Measurements from ENCODE around the gene ZFYVE28. TPM values are rescaled to one million over a fixed set of nuclear protein-coding genes. Genes with fewer than 3 reads are reported as not detected.

ZFYVE28 gene
- polyA plus RNA-seq, 4 donors: 2.3 to 3.1 (median 2.7) TPM

- DNase-seq (ENCODE audit: low read depth in 4 of 4, low spot score in 2 of 4): no peak
These were observed 82.7 kb downstream of the ZFYVE28 start for GRCh38 chr4:2335729-2336101.

- no peak for DNase-seq (ENCODE audit: low read depth in 4 of 4, low spot score in 2 of 4)
These were observed 83.4 kb downstream of the ZFYVE28 start for GRCh38 chr4:2334826-2335728.

- DNase-seq (ENCODE audit: low read depth in 4 of 4, low spot score in 2 of 4): no peak
These were observed 84.4 kb downstream of the ZFYVE28 start for GRCh38 chr4:2333916-2334644.

DNA sequence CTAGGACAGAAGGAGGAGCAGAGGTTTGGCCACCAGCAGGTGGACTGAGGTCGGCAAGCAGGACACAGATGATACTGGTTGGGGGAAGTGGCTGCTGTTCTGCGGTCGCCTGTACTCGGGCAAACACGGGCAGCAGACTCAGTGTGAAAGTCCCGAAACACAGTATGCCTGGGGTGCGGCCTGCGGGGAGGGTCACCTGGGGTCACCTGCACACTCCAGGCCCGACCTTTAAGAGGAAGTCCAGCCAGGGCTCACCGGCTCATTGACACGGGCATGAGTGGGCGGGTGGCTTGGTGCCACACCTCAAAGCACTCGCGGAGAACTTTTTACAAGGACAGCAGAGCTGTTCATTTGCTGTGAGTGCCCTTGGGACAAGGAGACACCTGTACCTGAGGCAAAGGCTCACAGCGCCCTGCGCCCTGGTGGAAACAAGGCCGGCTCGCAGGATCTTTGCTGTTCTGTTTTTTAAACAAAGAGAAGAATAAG is 85.0 kb downstream of the ZFYVE28 start:
- no peak for DNase-seq (ENCODE audit: low read depth in 4 of 4, low spot score in 2 of 4)

GRCh38 chr4:2332976-2333319 is 85.5 kb downstream of the ZFYVE28 start:
- DNase-seq (ENCODE audit: low read depth in 4 of 4, low spot score in 2 of 4): no peak

GRCh38 chr4:2332201-2332975 is 86.1 kb downstream of the ZFYVE28 start:
- DNase-seq (ENCODE audit: low read depth in 4 of 4, low spot score in 2 of 4): no peak

GRCh38 chr4:2331519-2332200 is 86.8 kb downstream of the ZFYVE28 start:
- DNase-seq (ENCODE audit: low read depth in 4 of 4, low spot score in 2 of 4): no peak

GRCh38 chr4:2331043-2331420 is 87.4 kb downstream of the ZFYVE28 start:
- no peak for DNase-seq (ENCODE audit: low read depth in 4 of 4, low spot score in 2 of 4)

DNA sequence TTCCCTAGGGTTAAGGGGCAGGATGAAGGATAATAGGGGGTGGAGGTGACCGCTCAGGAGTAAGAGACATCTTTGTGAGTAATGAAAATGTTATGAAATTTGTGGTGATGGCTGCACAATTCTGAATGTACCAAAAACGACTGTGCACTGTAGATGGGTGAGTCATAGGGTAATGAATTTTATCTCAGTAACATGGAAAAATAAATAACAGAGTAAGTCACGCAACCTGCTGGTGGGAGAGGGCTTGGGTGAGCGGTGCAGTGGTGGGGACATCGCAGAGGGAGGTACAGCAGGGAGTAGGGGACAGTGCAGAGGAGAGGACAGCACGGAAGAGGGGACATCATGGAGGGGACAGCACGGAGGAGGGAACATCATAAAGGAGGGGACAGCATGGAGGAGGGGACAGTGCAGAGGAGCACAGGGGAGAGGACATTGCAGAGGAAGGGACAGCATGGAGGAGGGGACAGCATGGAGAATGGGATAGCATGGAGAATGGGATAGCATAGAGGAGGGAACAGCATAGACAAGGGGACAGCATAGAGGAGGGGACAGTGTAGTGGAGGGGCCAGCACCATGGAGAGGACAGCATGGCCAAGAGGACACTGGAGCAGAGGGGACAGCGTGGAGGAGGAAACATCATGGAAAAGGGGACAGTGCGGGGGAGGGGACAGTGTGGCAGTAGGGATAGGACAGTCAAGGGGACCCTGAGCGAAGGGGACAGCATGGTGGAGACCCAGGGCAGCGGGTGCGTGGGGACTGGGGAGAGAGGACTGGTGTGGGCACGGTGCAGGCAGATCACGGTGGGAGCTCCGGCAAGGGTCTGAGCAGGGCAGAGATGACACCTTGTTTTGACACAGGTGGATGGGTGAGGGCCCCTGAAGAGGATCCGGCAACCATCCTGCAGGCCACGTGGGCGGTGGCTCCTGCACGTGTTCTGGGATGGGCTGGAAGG is 88.1 kb downstream of the ZFYVE28 start:
- no peak for DNase-seq (ENCODE audit: low read depth in 4 of 4, low spot score in 2 of 4)

DNA sequence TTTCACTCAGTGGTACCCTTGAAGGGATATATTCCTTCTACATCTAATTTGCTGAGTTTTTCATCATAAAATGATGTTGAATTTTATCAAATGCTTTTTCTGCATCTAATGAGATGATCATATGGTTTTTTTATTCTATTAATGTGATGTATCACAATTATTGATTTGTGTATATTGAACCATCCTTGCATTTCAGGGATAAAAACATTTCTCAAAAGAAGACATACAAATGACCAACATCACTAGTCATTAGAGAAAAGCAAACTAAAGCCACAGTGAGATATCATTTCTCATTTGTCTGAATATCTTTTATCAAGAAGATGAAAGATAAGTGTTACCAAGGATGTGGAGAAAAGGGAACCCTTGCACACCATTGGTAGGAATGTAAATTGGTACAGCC is 90.9 kb downstream of the ZFYVE28 start:
- DNase-seq (ENCODE audit: low read depth in 4 of 4, low spot score in 2 of 4): no peak

GRCh38 chr4:2324891-2325290 is 93.6 kb downstream of the ZFYVE28 start:
- no peak for DNase-seq (ENCODE audit: low read depth in 4 of 4, low spot score in 2 of 4)

DNA sequence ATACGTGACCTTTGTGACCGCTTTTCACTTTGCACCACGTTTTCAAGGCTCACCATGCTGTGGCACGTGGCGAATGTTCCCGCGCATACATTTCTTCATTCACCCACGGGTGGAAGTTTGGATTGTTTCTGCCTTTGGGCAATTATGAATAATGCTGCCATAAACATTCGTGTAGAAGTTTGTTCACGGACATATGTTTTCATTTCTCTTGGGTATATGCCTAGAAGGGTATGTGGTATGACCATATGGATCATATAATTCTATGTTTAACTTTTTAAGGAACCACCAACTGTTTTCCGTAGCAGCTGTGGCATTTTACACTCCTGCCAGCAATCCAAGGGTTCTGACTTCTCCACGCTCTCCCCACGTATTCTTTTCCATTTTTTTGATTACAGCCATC is 95.6 kb downstream of the ZFYVE28 start:
- DNase-seq (ENCODE audit: low read depth in 4 of 4, low spot score in 2 of 4): no peak

DNA sequence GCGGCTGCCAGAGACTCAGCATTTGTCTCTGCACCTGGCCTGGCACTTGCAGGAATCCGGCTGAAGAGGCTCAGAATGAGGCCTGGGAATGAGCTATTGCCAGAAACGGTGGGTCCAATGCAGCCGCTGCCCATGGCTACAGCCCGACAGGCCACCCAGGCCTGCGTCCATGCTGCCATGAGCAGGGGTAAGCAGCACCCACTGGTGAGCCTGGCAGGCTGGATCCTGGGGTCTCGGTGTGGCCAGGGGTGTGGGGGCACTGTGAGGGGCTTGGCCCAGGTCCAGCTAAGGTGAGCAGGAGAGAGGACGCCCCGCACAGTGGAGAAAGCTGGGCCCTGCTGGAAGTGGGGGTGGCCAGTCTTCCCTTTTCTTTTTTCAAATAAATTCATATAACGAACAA is 96.2 kb downstream of the ZFYVE28 start:
- DNase-seq (ENCODE audit: low read depth in 4 of 4, low spot score in 2 of 4): no peak

- no peak for DNase-seq (ENCODE audit: low read depth in 4 of 4, low spot score in 2 of 4)
These were observed 96.9 kb downstream of the ZFYVE28 start for GRCh38 chr4:2321279-2322196.

- no peak for DNase-seq (ENCODE audit: low read depth in 4 of 4, low spot score in 2 of 4)
These were observed 97.7 kb downstream of the ZFYVE28 start for GRCh38 chr4:2320746-2321145.

- DNase-seq (ENCODE audit: low read depth in 4 of 4, low spot score in 2 of 4): no peak
These were observed 98.3 kb downstream of the ZFYVE28 start for GRCh38 chr4:2320152-2320551.

DNA sequence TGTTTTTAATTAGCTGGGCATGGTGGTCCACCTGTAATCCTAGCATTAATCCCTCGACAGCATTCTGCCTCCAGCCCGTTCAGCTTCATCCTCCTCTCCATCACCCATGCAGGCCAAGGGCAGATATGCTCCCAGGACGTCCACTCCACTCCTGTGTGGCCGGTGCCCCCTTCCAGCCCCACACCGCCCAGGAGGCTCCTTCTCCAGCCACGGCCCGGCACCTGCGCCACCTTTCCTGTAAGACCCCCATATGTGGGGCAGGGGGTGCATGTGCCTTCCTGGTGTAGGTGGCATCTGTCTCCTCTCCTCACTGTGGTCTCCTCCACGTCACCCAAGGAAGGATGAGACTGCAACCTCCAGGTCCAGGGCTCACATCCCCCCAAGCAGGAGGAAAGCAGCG is 99.6 kb downstream of the ZFYVE28 start:
- no peak for DNase-seq (ENCODE audit: low read depth in 4 of 4, low spot score in 2 of 4)

GRCh38 chr4:2318476-2318875 is 100.0 kb downstream of the ZFYVE28 start:
- no peak for DNase-seq (ENCODE audit: low read depth in 4 of 4, low spot score in 2 of 4)
